Omental fat pad (tissue), 4 donors: ENCODE data around the gene ZIC5. TPM values are rescaled to one million over a fixed set of nuclear protein-coding genes. Genes with fewer than 3 reads are reported as not detected.
A peak's percentile ranks its signal among the peaks of the same experiment; 100 is the strongest.

Experiments used
- ATAC-seq: fragments of 150-250 bp; one replicate; pipeline ENCODE4 v1.9.1; 2016; ENCODE audit warnings: mild to moderate bottlenecking, moderate library complexity; ENCODE audit not compliant: low FRiP score
- DNase-seq: peaks from one replicate; pipeline ENCODE4 v3.0.0-alpha.2; 2019; ENCODE audit warnings: low spot score
- total RNA-seq, 4 donors: library from RNA; depleted of rRNA; stranded (reverse); fragments of >200 nt; gene quantifications; one replicate each; pipeline ENCODE4 v1.1.0, GENCODE V29; 2016
- TF ChIP-seq, protein P1 (sequence below), 3 donors: fragments of 450-650 bp; IDR thresholded peaks; one replicate each; pipeline ENCODE4 v1.5.1; 2016 to 2017; ENCODE audit warnings: antibody characterized with exemption in 3 of 3, mild to moderate bottlenecking in 3 of 3, moderate library complexity in 2 of 3

The ZIC5 gene
- total RNA-seq, 4 donors from 2014 or later = not detected

DNA sequence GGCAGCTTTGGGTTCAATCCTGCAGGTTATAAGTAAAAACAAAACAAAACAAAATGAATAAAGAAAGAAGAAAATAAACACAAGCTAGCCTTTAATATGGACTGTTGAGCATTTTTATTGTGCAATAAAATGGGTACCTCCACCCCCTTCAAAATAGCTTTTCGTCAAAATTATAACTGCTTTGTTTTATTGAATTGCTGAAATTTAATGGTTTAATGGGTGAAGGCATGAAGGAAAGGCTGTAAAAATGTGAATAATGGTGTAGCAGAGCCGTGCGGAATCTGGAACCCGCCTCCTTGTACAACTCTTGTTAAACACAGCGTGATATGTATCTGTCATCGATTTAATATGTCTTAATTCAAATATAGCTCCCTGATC is 2.2 kb upstream of the ZIC5 start:
- DNase-seq (no peak), ATAC-seq (no peak)
- TF ChIP-seq, protein P1, sequence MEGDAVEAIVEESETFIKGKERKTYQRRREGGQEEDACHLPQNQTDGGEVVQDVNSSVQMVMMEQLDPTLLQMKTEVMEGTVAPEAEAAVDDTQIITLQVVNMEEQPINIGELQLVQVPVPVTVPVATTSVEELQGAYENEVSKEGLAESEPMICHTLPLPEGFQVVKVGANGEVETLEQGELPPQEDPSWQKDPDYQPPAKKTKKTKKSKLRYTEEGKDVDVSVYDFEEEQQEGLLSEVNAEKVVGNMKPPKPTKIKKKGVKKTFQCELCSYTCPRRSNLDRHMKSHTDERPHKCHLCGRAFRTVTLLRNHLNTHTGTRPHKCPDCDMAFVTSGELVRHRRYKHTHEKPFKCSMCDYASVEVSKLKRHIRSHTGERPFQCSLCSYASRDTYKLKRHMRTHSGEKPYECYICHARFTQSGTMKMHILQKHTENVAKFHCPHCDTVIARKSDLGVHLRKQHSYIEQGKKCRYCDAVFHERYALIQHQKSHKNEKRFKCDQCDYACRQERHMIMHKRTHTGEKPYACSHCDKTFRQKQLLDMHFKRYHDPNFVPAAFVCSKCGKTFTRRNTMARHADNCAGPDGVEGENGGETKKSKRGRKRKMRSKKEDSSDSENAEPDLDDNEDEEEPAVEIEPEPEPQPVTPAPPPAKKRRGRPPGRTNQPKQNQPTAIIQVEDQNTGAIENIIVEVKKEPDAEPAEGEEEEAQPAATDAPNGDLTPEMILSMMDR (IDR thresholded peaks at IDR 0.05) = no peak

DNA sequence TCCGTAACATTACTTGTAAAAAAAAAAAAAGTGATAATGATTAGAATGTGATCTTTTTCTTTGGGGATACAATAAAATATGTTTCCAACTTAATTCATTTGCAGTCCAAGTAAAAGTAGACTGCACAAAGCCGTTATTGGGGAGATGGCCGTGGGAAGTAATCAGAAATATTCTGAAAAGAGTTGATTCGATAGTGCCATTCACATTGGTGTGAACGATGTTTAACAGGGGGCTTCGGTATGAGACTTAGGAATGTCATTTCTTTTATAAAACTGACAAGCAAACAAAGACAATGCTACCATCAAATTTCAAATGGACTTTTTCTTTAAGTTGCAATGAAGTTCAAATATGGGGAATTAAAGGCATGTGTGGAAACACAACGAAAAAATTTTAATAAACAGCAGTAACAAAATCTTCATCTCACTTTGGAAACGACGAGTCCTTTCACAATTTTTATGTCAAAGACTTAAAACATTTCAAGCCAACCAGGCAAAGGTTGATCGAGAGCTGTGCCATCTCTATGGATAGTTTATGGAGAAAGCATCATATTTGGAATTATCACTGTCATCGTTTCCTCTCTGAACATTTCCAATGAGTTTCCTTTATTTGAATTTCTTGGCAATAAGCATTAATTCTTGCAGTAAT is 1.7 kb upstream of the ZIC5 start:
- ATAC-seq = no peak
- no peak for DNase-seq
- TF ChIP-seq, protein P1 (IDR thresholded peaks at IDR 0.05) = no peak

DNA sequence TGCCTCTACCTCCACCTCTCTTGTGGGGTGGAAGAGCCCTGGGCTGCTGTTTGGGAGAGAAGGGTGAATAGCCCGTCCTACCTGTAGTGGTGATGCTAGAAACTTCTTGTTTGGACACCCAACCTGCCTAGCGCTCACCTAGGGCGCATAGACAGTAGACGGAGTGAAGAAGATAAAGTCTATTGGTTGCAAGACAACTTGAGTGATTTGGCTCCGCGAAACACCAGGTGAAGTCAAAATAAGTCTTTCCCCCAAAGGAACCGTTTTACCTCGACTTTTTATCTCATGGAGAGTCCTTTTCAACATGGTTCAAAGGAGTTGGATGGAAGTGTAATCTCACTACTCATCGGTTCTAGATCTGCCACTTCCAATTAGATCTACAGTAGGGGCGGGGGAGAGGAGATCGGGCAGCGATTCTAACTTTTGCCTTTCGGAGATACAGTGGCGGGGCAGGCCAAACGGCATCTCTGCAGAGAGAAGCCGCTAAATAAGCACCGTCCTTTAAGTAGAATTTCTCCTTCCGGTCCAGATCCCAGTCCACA is 694 bp upstream of the ZIC5 start:
- no peak for ATAC-seq
- TF ChIP-seq, protein P1 (IDR thresholded peaks at IDR 0.05) = no peak
- DNase-seq = no peak

DNA sequence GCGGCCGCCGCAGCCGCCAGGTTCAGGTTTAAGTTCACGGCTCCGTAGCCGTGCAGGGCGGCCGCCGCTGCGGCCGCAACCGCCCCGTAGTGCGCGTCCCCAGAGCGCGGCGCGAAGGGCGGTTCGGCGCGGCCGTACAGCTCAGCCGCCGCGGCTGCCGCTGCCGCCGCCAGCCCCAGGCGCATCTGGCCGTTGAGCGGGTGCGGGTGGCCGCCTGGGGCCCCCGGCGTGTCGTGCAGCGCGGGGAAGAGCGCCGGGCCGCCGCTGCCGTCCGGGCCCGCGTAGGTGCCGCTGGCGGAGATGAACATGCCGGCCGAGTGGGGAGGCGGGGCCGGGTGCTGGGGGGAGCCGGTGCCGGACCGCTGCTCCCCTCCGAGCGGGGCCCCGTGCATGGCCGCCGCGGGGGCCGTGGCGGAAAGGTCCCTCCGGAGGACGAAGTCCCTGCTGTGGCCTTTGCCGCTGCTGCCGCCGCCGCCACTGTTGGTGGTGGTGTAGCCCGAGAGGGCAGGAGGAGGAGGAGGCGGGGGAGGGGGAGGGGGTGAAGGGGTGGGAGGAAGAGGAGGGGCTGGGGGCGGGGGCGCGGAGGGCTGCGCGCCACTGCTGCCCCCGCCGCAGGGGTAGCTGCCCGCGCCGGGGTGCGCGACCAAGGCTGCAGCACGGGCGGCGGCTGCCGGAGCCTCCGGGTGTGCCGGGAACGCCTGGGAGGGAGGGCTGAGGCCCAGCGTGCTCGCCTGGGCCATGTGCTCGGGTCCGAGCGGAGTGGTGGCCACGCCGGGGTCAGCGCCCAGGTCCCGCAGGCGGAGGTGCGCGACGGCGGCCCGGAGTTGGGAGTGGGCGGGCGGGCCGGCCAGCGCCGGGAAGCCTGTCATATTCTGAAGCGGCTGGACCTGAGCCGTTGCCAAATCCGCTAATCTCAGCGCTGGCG is 654 bp downstream of the ZIC5 start:
- no peak for DNase-seq
- ATAC-seq = peak; percentile 7
- TF ChIP-seq, protein P1 (IDR thresholded peaks at IDR 0.05) = no peak

DNA sequence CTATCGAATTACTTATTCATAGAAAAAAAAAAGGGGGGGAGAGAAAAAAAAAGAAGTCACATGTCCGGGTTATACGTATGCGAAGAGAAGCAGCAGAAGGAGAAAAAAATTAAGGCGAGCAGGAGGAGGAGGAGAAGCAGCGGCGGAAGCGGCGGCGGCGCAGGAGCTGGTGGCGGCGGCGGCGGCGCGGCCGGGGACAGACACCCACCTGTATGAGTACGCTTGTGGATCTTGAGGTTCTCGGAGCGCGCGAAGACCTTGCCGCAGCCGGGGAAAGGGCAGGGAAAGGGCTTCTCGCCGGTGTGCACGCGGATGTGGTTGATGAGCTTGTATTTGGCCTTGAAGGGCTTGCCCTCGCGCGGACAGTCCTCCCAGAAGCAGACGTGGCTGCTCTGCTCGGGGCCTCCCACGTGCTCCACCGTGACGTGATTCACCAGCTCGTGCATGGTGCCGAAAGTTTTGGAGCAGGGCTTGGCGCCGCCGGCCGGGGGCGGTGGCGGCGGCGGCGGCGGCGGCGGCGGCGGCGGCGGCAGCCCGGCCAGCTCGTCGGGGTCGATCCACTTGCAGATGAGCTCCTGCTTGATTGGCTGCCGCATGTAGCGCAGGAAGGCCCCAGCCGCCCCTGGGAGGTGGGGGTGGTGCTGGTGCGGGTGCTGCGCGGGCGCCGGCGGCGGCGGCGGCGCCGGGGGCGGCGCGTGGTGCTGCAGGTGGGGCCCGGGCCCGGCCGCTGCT is 1.5 kb downstream of the ZIC5 start:
- peak; percentile 84 for ATAC-seq
- TF ChIP-seq, protein P1 (IDR thresholded peaks at IDR 0.05) = no peak
- no peak for DNase-seq

DNA sequence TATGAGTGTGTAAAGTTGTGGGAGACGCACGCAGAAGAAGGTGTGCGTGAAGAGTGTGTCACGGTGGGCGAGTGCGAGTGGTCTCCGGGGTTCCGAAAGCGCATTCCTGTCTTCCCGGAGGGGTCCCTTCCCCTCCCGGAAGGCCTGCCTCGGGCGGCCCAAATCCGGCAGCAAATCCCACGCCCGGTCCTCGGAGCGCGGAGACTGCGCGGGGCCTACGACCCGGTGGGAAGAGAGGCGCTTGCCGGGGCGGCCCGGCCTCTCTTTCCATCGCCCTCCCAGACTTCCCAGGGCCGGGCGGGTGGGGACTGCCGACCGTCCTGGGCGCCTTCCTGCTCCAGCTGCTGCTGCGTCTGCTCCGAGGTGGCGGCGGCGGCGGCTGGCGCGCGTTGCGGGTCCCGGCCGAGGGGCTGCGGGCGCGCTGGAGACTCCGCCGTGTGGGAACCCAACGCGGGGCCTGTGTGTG is 2.1 kb downstream of the ZIC5 start:
- DNase-seq (no peak), ATAC-seq (no peak)
- TF ChIP-seq, protein P1 (IDR thresholded peaks at IDR 0.05) = no peak
